ENCODE measurements around the gene AMN.
"Not testable (repeated sequence)": the region's sequence is repeated elsewhere in the genome, so short reads cannot be mapped to it uniquely, and the experiment has no call there.

Gene AMN

DNA sequence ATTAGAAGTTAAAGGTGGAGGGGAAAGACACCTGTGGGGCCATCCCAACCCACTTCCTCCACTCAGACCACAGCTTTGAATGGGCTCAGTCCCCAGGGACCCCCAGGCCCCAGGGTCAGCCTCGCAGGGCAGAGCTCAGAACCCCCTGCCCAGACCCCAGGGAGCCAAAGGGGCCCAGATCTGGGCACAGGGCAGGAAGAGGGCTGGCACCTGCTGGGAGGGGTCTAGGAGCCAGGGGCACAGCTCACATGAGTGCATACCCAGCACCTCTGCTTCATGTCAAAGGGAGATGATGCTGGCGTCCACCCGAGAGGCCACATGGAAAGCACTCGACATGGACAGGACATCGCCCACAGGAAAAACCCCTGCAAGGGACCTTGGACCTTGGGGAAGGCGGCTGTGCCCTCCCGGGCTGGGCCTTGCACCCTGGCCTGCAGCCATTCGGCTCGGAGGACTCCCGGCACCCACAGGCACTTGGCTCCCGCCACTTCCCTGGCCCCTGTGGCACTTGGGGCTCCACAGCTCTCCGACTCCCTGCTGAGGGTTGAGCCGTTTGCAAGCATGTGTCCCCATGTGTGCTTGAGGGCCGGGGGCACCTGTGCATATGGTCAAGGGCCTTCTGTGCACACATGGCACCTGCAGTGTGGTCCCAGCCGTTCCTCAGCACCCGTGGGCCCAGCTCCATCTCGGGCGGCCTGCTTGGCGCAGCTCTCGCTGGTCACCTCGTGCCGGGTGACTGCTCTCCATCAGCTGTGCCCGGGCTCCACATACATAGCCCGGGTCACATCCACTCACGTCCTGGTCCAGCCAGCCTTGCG is 7.8 kb upstream of the AMN start:
- no peak for DNase-seq

DNA sequence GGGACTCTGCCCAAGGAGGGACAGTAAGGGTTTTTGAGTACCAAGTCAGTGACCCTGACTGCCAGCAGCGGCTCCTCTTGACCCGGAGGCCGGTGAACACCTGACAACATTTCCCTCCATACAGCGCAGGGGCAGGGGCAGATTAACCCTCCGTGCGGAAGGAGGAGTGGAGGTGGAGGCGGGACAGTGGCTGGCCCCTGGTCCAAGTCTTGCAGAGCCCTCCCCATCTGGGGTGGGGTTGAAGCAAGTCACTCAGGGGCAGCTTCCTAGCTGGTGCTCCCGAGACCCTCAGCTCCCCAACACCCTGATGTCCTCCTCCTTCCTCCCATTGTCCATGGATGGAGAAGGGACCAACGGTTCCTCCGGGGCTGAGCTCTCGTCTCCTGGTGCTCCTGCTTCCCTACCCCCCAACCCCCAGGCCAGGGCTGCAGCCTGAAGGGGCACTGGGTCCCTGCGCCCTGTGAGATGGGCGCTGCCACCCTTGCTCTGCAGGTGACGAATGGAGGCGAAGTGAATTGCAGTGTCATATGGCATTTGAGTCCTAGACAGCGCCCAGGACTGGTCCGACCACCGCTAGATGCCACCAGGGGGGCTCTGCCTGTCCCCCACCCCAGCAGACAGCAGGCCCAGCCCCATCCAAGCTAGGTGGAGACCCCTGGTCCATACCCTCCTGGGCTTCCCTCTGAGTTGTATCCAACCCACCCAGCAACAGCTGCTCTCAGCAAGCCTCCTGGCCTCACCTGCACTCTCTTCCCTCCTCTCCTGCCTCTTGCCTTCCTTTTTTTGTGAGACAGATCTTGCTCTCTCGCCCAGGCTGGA is 7.0 kb upstream of the AMN start:
- DNase-seq: no peak

DNA sequence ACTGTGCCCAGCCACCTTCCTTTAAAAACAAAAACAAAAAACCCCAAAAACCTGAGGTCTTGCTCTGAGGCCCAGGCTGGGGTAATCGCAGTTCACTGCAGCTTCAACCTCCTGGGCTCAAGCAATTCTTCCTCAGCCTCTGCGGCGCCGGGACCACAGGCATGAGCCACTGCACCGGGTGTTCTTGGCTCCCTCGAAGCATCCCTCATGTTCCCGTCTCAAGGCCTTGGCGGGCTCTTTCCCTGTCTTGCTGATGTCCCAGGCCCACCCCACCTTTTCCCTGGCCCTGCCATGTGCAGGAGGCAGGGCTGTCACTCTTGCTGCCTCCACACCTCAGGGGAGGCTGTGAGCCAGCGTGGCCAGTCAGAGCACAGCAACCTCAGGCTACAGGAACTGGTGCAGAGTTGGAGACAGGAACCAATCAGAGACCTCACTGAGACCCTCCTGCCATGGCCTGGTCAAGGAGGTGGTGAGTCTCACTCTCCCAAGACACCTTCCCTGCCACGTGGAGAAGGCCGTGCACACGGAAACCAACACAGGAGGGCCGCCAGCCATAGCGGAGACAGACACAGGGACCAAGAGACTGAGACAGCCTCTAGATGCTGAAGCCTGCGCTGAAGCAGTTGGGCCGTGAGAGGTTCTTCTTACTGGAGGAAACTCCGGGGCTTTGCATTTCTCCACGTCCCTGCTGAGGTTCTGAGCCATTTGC is 6.0 kb upstream of the AMN start:
- no peak for DNase-seq

GRCh38 chr14:102917056-102917385 is 5.4 kb upstream of the AMN start:
- DNase-seq: no peak

DNA sequence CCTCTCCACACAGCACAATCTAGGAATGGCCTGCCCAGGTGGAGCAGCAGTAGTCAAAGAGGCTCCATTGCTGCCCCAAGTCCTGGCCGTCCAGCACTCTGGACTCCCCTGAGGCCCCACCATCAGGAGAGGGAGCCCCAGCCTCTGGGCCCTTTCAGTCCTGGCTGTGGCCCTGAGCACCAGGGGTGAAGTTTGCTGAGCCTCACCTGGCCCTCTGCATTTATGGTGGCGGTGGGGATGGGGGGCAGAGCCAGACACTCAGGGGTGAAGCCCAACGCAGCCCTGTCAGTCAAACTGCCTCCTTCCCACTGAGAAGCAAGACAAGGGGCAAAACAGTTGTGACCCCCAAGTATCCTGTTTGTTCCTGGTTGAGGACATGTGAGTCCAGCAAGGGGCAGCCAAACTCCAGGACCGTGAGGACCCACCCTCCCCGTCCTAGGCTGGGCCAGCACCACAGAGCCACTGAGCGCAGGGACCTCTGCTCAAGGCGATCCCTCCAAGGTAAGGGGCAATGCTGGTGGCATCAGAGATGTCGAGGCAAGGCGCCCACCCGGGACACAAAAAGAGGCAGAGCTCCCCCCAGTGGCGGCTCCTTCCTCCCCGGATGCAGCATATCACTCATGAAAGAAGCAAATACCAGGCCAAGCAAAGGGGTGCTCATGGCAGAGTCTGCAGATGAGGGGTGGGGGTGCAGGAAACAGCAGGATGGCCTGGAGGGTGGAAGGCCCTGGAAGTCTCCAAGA is 4.8 kb upstream of the AMN start:
- DNase-seq: no peak

- DNase-seq: no peak
Measured at GRCh38 chr14:102918438-102918837, 4.0 kb upstream of the AMN start.

DNA sequence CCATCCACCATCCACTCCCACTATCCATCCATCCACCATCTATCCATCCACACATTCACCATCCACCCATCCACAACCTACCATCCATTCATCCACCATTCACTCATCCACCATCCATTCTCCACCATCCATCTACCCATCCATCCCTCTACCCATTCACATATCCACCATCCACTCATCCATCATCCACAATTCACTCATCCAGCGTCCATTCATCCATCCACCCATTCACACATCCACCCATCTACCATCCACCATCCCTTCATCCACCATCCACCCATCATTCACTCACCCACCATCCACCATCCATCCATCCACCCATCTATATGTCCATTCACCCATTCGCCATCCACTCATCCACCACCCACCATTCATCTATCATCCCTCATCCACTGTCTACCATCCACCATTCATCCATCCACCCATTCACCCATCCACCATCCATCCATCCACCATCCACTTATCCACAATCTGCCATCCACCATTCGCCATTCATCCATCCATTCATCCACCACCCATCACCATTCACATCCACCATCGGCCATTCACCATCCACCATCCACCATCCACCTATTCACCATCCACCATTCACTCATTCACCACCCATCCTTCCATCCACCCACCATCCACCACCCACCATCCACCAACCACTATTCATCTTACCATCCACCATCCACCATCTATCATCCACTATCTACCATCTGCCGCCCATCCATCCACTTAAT is 2.0 kb upstream of the AMN start:
- no peak for DNase-seq

GRCh38 chr14:102920998-102921304 is 1.5 kb upstream of the AMN start:
- DNase-seq: no peak

- no peak for DNase-seq
Measured at GRCh38 chr14:102923201-102923924, 900 bp downstream of the AMN start.

DNA sequence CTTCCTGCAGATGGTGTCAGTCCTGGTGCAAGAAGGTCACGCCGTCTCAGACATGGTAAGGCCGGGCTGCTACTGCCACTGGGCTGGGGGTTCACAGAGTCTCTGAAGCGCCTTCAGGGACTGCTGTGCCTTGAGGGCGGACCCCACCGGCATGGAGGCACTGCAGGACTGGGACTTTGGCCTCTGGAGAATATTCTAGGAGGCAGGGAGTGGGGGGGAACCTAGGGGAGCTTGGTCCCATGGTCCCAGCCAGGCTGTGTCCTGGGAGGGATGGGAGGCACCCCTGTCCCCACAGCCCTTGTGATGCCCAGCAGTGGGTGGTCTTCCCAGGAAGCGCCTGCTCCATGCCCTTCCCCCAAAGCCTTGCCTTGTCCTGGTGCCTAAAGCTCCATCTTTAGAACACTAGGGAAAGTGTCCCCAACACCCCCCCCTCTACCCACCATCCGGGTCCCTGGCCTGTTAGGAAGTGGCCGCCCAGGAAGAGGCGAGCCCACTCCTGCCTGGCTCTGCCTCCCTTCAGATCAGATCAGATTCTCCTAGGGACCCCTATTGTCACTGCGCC is 1.5 kb downstream of the AMN start:
- DNase-seq: no peak

DNA sequence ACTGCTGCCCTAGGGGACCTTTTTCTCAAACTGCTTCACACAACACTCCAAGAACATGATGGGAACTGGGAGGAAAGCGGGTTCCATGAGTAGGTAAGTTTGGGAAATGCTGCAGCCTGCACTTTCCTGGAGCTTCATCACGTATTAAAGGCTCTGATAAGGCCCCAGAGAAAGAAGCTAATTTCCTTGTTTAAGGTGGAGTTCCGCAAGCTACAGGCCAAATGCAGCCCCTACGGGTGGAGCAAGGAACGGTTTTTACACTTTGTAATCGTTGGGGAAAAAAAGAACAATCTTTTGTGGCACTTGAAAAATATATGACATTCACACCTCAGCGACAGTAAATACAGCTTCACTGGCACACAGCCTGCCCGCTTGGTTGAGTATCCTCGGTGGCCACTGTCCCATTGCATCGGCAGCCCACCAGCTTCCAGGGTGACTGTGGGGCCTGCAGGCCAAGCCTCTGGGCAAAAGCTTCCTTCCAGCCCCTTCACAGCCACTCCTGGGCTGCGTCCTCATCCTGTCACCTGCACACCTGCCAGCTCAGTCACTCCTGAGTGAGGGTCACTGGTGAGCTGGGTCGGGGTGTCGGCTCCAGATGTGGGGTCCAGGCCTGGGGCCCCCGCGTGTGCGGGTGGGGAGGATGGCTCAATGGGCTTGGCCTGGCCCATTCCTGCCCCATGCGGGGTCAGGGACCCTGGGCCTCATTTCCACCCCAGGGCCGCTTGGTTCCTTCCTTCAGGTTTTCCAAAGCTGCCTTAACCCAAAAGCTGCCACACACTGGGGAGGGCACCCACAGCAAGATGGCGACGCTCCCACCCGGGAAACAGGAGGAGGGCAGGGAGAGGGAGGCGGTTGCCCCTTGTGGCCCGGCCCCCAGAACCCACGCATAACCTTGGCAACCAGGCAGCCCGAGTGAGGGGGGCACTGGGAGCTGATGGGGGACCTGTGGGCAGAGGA is 2.4 kb downstream of the AMN start:
- DNase-seq: no peak

- DNase-seq: no peak
Measured at GRCh38 chr14:102925646-102926045, 3.2 kb downstream of the AMN start.

GRCh38 chr14:102926104-102926503 is 3.6 kb downstream of the AMN start:
- no peak for DNase-seq

DNA sequence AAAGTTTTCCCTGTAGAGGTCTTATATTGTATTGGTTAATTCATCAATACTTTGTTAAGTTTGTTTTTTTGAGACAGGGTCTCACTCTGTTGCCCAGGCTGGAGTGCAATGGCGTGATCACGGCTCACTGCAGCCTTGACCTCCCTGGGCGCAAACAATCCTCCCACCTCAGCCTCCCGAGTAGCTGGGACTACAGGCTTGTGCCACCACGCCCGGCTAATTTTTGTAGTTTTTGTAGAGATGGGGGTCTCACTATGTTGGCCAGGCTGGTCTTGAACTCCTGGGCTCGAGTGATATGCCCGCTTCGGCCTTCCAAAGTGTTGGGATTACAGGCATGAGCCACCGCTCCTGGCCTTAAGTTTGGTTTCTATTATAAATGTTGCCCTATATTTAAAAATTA is 4.4 kb downstream of the AMN start:
- DNase-seq: not testable (repeated sequence)

GRCh38 chr14:102927346-102927877 is 4.9 kb downstream of the AMN start:
- DNase-seq: no peak

- no peak for DNase-seq
Measured at GRCh38 chr14:102927878-102928411, 5.5 kb downstream of the AMN start.

GRCh38 chr14:102928412-102929240 is 6.2 kb downstream of the AMN start:
- peak; percentile 73 for DNase-seq

GRCh38 chr14:102929241-102930137 is 7.0 kb downstream of the AMN start:
- peak; percentile 29 for DNase-seq
